GM21515 (cell line): ENCODE data around the gene GRIN2A.

ENCODE experiments used
- ATAC-seq: cut with Tn5 transposase; IDR thresholded peaks from one replicate; pipeline ENCODE4 v1.9.1; 2021; ENCODE audit not compliant: unreplicated experiment

GRIN2A gene

DNA sequence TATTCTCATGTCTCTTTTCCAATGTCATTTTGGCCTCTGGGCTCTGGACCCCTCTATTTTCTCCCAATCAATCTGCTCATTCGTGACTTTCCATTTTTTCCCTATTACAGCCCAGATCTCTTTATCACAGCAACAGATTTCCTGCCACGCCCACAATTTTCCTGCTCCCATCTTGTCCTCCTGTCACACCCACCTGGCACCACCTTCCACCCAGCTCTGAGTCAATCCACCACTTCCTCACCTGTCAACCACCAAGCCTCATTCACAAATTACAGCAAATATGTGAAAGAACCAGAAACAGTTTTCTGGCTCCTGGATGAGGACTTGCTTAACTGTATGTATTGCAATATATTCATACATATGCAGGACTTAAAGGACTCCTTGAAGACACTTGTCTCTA is 311.3 kb downstream of the GRIN2A start:
- ATAC-seq = no peak

DNA sequence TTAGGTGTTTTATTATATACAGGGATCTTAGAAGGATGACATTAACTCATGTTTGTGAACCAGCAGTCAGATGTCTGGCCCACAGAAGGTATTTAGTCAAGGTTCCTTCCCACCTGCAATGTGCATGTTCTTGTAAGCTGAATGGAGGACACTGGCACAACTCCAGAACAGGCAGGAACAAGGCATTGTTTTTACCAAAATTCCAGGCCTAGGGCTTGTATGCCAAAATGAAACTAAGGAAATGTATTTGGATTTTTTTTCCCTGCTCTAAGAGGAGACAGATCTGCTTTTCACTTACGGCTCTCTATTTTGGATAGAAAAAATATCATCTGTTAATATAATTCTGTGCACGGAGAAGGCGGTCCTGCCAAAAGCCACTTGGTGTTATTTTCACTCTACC is 312.5 kb downstream of the GRIN2A start:
- ATAC-seq = no peak

- no peak for ATAC-seq
Observed at GRCh38 chr16:9868606-9869149, 313.6 kb downstream of the GRIN2A start.

DNA sequence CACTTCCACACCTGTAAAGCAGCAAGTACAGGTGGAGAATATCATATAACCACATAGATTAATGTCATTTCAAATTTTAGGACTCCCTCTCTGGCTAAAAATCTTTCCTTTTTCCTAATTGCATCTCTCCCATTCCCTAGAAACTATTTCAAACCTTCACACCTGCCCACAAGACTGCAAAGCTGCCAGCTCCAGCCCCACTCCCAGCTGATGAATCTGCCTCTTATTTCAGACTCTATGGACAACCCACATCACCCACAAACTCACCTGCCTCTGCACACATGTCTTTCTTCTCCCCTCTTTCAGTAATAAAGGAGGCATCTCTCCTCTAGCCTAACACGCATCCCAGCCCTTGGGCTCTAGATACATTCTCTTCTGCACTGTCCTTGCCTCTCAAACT is 315.1 kb downstream of the GRIN2A start:
- ATAC-seq = no peak

DNA sequence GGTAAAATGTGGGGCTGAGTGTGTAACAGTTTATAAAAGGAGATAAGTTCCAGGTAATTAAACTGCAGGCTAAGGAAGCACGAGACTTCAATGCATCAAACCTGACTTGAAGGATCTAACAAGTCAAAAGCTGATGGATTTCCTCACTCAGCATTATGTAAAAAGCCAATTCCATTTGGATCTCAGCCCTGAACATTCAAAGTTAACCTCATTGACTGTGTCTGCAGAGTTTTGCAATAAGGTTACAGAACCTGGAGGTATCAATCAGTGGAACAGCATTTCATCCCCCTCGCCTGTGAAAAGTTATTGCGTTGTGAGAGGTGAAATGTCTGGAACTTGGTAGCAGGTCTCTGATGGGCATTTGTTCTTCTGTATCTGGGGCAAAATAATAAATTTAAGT is 317.8 kb downstream of the GRIN2A start:
- no peak for ATAC-seq

- no peak for ATAC-seq
Observed at GRCh38 chr16:9862327-9862726, 319.9 kb downstream of the GRIN2A start.

DNA sequence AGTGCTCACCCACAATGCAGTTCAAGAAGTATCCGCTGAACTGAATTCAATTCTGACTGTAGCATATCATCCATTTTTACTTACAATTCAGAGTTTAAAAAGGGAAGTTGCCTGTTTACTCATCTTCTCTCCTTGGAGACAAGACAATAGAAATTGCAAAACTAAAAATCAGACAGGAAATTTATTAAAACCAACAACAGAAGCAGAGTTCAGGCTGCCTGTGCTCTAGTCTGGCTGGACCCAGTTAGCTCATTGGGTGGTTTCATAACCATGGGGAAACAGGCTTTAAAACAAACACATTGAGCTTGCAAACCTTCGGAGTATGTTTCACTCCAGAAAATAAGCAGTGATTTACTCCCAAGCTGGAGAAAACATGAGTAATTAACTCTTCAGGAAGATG is 321.4 kb downstream of the GRIN2A start:
- ATAC-seq = no peak

- ATAC-seq = no peak
Observed at GRCh38 chr16:9859701-9860327, 322.4 kb downstream of the GRIN2A start.

GRCh38 chr16:9854675-9855074 is 327.6 kb downstream of the GRIN2A start:
- no peak for ATAC-seq

DNA sequence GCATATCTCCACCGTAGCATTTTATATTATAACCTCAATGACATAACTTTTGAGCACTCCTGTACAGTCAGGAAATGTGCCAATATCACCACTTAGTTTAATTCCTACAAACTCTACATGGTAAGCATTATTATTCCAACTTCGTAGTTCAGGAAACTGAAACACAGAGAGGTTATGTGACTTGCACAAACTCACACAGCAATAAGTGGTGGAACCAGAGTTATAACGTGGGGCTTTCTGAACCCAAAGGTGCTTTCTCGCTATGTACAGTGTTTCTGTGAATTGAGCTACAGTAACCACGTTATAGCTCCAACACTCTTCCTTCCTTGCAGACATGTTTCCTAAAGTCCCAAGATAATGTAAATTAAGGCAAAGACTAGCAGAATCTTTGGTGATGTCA is 330.2 kb downstream of the GRIN2A start:
- no peak for ATAC-seq

DNA sequence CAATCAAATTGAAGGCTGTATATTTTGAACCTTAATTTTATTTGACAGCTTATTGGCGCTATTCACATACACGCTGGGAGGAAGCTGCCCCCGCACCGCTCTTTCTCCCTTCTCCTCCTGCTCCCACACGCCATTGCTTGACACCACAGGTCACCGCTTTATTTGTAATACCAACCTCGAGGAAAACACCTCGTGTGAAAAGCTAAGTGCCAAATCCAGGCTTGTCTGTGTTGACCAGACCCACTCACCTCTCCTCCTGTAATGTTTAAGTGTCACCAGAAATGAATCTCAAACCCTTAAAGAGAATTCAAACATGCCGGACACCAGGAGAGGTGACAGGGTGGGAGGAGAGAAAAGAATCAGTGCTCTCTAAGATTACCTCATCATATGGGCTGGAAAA is 331.4 kb downstream of the GRIN2A start:
- no peak for ATAC-seq

DNA sequence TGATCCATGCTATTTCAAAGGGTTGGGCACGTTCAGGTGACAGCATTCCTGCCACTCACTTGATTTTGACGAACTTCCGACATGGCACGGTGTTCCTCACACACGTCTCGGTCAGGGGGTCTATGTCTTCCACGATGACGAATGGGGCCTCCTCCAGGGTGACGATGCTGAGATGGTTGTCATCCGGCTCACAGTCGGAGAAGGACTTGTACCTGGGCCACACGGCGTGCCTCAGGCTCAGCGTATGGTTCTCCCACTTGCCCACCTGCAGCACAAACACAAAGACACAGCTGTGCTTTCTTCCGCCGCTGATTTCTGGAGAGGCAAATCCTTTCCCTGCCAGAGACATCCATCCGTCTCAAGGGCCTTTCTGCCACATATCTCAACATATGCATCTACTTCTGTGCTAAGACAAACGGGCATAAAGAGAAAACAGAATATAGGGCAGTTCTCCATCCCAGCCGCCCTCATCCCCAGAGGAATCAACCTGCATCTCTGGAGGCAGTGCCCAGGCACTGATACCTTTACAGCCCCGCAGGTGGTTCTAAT is 332.5 kb downstream of the GRIN2A start:
- no peak for ATAC-seq

GRCh38 chr16:9847146-9847545 is 335.1 kb downstream of the GRIN2A start:
- ATAC-seq = no peak

- no peak for ATAC-seq
Observed at GRCh38 chr16:9846362-9847099, 335.7 kb downstream of the GRIN2A start.

DNA sequence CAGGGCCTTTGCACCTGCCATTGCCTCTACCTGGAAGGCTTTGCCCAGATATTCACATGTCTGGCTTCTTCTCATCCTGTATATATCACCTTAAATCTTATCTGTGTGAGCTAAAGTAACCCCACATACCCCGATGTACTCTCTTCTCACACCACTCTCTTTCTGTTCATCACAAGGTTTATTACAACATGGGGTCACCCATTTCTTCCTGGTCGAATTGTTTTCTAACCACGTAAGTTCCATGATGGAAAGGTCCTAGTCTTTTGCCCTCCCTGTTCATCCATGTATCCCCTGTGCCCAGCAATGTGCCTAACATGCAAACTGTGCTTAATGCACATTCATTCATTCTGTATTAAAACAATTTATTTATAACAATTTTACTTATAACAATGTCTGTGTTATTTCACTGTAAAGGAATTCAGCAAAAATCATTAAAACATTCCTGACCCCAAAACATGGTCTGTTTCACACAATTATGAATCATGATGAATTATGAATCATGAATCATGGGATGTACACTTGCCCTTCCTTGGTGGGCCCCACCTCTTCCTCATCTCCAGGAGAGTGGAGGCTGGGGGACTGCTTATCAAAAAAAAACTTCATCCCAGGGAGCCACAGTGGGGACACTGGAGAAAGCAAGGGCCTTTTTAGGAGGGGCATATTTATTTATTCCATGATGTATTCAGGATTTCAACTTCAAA is 336.4 kb downstream of the GRIN2A start:
- ATAC-seq = no peak

- no peak for ATAC-seq
Observed at GRCh38 chr16:9844361-9844760, 337.9 kb downstream of the GRIN2A start.

DNA sequence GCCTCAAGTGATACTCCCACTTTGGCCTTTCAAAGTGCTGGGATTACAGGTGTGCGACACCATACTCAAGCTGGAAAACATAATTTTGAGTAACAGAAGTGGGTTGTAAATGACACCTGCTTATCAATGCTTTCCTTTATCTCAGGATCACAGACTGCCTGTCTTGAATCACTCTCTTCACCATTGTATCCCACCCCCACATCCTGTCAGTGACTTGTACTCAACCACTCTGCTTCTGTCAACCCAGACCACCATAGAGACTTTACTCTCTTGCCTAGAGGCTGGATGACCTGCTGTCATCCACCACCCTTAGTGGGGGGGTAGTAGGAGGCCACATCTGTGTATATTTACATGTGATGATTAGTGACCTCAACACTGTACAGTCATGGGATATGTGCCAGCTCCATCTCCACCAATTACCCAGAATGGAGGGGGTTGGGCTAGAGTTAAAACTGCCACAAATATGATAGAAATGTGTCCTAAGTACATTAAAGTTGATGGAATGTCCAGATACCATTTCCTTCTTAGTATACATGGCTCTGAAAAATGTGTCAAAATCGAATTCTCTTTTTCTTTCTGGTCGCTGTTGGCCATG is 338.7 kb downstream of the GRIN2A start:
- no peak for ATAC-seq

- ATAC-seq = peak; percentile 70
Observed at GRCh38 chr16:9840761-9841665, 341.2 kb downstream of the GRIN2A start.

DNA sequence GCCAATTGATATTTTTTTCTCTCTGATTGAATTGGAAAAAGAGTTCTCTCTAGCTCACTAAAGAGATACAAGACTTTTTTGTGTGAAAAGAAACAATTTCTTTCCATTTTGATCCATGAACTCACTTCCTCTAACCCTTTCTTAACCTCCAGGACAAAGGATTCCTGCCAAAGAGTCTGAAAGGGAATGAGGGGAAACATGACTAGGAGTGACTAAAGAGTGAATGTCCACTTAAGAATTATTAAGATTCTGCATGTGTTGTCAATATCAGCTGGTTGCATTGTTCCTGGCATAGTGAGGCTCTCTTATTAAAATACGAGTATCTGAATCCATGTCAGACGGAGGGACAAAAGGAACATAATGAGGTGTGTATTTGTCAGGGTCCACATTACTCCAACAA is 344.7 kb downstream of the GRIN2A start:
- no peak for ATAC-seq

- ATAC-seq = no peak
Observed at GRCh38 chr16:9836118-9836736, 346.0 kb downstream of the GRIN2A start.
